ENCODE results near the gene DNAJC11.

Gene DNAJC11

GRCh38 chr1:6621429-6622391, 79.9 kb downstream of the DNAJC11 start:
- Histone ChIP-seq H3K36me3 (ENCODE audit: insufficient read depth, low read length) (peaks cover 46% of the 10 kb centered on the region), H3K9me3 (ENCODE audit: low read length) (no peaks in the 10 kb centered on the region), H3K27me3 (ENCODE audit: control insufficient read depth in 1 of 2, insufficient read depth in 2 of 2, low read length in 2 of 2) (no peaks in the 10 kb centered on the region), H3K4me1 (ENCODE audit: insufficient read depth, low read length) (peaks cover 19% of the 10 kb centered on the region), H3K4me3 (ENCODE audit: low read depth in 1 of 2, low read length in 2 of 2) (no peak overlapping the region), H3K9ac (ENCODE audit: low read length) (no peak overlapping the region), H3K27ac (ENCODE audit: low read depth, low read length) (no peak overlapping the region)

GRCh38 chr1:6619045-6619444, 82.6 kb downstream of the DNAJC11 start:
- H3K4me3 ChIP-seq (ENCODE audit: low read depth in 1 of 2, low read length in 2 of 2) = no peak overlapping the region
- H3K27ac ChIP-seq (ENCODE audit: low read depth, low read length) = no peak overlapping the region
- H3K4me1 ChIP-seq (ENCODE audit: insufficient read depth, low read length) = peaks cover 18% of the 10 kb centered on the region
- H3K9ac ChIP-seq (ENCODE audit: low read length) = no peak overlapping the region
- H3K27me3 ChIP-seq (ENCODE audit: control insufficient read depth in 1 of 2, insufficient read depth in 2 of 2, low read length in 2 of 2) = no peaks in the 10 kb centered on the region
- peaks cover 46% of the 10 kb centered on the region for H3K36me3 ChIP-seq (ENCODE audit: insufficient read depth, low read length)
- no peaks in the 10 kb centered on the region for H3K9me3 ChIP-seq (ENCODE audit: low read length)

GRCh38 chr1:6614929-6615785, 86.5 kb downstream of the DNAJC11 start:
- no peaks in the 10 kb centered on the region for H3K27me3 ChIP-seq (ENCODE audit: control insufficient read depth in 1 of 2, insufficient read depth in 2 of 2, low read length in 2 of 2)
- H3K36me3 ChIP-seq (ENCODE audit: insufficient read depth, low read length) = peaks cover 17% of the 10 kb centered on the region
- peak overlapping the region; percentile 61 to 83 for H3K4me3 ChIP-seq (ENCODE audit: low read depth in 1 of 2, low read length in 2 of 2)
- peak overlapping the region; percentile 86 for H3K27ac ChIP-seq (ENCODE audit: low read depth, low read length)
- H3K9me3 ChIP-seq (ENCODE audit: low read length) = no peaks in the 10 kb centered on the region
- H3K9ac ChIP-seq (ENCODE audit: low read length) = peak overlapping the region; percentile 34
- H3K4me1 ChIP-seq (ENCODE audit: insufficient read depth, low read length) = peaks cover 33% of the 10 kb centered on the region

GRCh38 chr1:6614019-6614928, 87.3 kb downstream of the DNAJC11 start:
- H3K4me1 ChIP-seq (ENCODE audit: insufficient read depth, low read length) = peaks cover 37% of the 10 kb centered on the region
- H3K27ac ChIP-seq (ENCODE audit: low read depth, low read length) = peak overlapping the region; percentile 99
- H3K27me3 ChIP-seq (ENCODE audit: control insufficient read depth in 1 of 2, insufficient read depth in 2 of 2, low read length in 2 of 2) = no peaks in the 10 kb centered on the region
- H3K4me3 ChIP-seq (ENCODE audit: low read depth in 1 of 2, low read length in 2 of 2) = peak overlapping the region; percentile 50 to 68
- H3K9ac ChIP-seq (ENCODE audit: low read length) = no peak overlapping the region
- H3K36me3 ChIP-seq (ENCODE audit: insufficient read depth, low read length) = peaks cover 8% of the 10 kb centered on the region
- H3K9me3 ChIP-seq (ENCODE audit: low read length) = no peaks in the 10 kb centered on the region

GRCh38 chr1:6613361-6614018, 88.1 kb downstream of the DNAJC11 start, which contains the start of gene PHF13:
PHF13 (plus strand) TSS chr1:6613731; CDS start chr1:6614067, 336 bp downstream.
- Histone ChIP-seq H3K27ac (ENCODE audit: low read depth, low read length) (peak within 1 kb of the TSS; percentile 99), H3K36me3 (ENCODE audit: insufficient read depth, low read length) (peaks cover 8% of the 10 kb centered on the region), H3K27me3 (ENCODE audit: control insufficient read depth in 1 of 2, insufficient read depth in 2 of 2, low read length in 2 of 2) (no peaks in the 10 kb centered on the region), H3K9ac (ENCODE audit: low read length) (peak within 1 kb of the TSS; percentile 97), H3K4me3 (ENCODE audit: low read depth in 1 of 2, low read length in 2 of 2) (peak within 1 kb of the TSS; percentile 88 to 91), H3K9me3 (ENCODE audit: low read length) (no peaks in the 10 kb centered on the region), H3K4me1 (ENCODE audit: insufficient read depth, low read length) (peaks cover 39% of the 10 kb centered on the region)

- H3K27me3 ChIP-seq (ENCODE audit: control insufficient read depth in 1 of 2, insufficient read depth in 2 of 2, low read length in 2 of 2) = no peaks in the 10 kb centered on the region
- peaks cover 39% of the 10 kb centered on the region for H3K4me1 ChIP-seq (ENCODE audit: insufficient read depth, low read length)
- no peaks in the 10 kb centered on the region for H3K9me3 ChIP-seq (ENCODE audit: low read length)
- H3K4me3 ChIP-seq (ENCODE audit: low read depth in 1 of 2, low read length in 2 of 2) = peak overlapping the region; percentile 88 to 91
- H3K36me3 ChIP-seq (ENCODE audit: insufficient read depth, low read length) = peaks cover 5% of the 10 kb centered on the region
- H3K9ac ChIP-seq (ENCODE audit: low read length) = peak overlapping the region; percentile 97
- H3K27ac ChIP-seq (ENCODE audit: low read depth, low read length) = peak overlapping the region; percentile 96
These were observed 88.8 kb downstream of the DNAJC11 start for GRCh38 chr1:6612641-6613360.

DNA sequence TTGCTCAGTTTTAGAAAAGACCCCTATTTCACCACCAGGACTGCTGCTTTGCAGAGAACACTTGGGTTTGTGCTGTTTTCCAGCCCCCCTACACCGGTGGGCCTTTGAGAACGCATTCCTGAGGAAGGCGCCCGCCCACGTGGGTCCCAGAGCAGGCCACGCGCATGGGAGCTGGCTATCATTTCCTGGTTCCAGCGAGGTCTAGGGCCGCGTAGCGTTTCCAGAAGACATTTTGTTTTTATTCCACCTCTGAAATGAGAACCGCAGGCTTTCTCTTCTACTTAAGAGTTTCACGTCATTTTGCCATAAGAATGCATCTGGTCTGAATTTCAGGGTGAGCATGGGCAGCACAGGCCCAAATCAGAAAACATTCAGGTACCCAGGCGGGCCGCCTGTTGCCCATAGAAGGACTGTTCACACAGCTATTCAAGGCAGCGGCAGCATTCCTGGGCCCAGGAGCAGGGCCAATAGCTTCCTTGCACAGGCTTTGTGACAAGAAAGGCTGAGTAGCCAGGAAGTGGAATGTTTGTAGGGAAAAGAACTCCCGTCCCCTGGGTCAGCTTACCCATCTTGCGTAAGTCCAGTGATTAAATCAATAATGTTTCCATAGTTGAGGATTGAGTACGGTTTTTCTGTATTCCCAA, 97.6 kb downstream of the DNAJC11 start:
- Histone ChIP-seq H3K9ac (ENCODE audit: low read length) (peak overlapping the region; percentile 81), H3K27ac (ENCODE audit: low read depth, low read length) (peak overlapping the region; percentile 99), H3K36me3 (ENCODE audit: insufficient read depth, low read length) (peaks cover 5% of the 10 kb centered on the region), H3K27me3 (ENCODE audit: control insufficient read depth in 1 of 2, insufficient read depth in 2 of 2, low read length in 2 of 2) (no peaks in the 10 kb centered on the region), H3K9me3 (ENCODE audit: low read length) (no peaks in the 10 kb centered on the region), H3K4me3 (ENCODE audit: low read depth in 1 of 2, low read length in 2 of 2) (peak overlapping the region; percentile 48 to 69), H3K4me1 (ENCODE audit: insufficient read depth, low read length) (peaks cover 29% of the 10 kb centered on the region)

GRCh38 chr1:6603238-6603914, 98.2 kb downstream of the DNAJC11 start:
- Histone ChIP-seq H3K9me3 (ENCODE audit: low read length) (no peaks in the 10 kb centered on the region), H3K9ac (ENCODE audit: low read length) (peak overlapping the region; percentile 81), H3K4me3 (ENCODE audit: low read depth in 1 of 2, low read length in 2 of 2) (peak overlapping the region; percentile 48 to 69), H3K36me3 (ENCODE audit: insufficient read depth, low read length) (peaks cover 10% of the 10 kb centered on the region), H3K27me3 (ENCODE audit: control insufficient read depth in 1 of 2, insufficient read depth in 2 of 2, low read length in 2 of 2) (no peaks in the 10 kb centered on the region), H3K4me1 (ENCODE audit: insufficient read depth, low read length) (peaks cover 34% of the 10 kb centered on the region), H3K27ac (ENCODE audit: low read depth, low read length) (peak overlapping the region; percentile 99)

DNA sequence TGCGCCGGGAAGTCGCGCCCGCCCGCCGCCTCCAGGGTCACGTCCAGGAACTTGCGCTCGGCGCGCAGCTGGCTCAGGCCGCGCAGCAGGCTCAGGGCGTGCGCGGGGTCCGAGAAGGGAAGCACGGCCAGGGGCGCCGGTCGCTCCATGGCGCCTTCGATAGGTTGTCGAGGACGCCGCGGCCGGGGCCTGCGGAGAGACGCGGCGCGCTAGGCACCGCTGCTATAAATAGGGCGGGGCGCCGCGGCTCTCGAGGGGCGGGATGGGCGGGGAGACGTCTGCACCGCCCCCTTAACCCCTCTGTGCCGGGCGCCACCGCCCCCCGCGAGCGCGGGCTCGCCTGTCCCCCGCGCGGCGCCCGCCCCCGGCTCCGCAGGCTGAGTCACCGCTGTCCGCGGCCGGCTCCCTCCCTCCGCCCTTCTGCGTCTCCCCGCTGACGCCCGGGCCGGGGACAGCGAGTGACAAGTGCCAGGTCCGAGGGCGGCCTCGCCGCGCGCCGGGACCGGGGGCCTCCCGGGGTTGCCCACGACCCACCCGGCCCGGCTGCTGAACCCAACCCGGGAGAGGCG, 98.9 kb downstream of the DNAJC11 start, which contains the start of gene KLHL21:
KLHL21 (minus strand) TSS at position 201 of the 569 bp plus-strand sequence; CDS start at position 149, 52 bp downstream.
- Histone ChIP-seq H3K27ac (ENCODE audit: low read depth, low read length) (peak within 1 kb of the TSS; percentile 99), H3K27me3 (ENCODE audit: control insufficient read depth in 1 of 2, insufficient read depth in 2 of 2, low read length in 2 of 2) (no peaks in the 10 kb centered on the region), H3K4me3 (ENCODE audit: low read depth in 1 of 2, low read length in 2 of 2) (peak within 1 kb of the TSS; percentile 96 to 100), H3K4me1 (ENCODE audit: insufficient read depth, low read length) (peaks cover 40% of the 10 kb centered on the region), H3K9me3 (ENCODE audit: low read length) (no peaks in the 10 kb centered on the region), H3K36me3 (ENCODE audit: insufficient read depth, low read length) (peaks cover 17% of the 10 kb centered on the region), H3K9ac (ENCODE audit: low read length) (peak within 1 kb of the TSS; percentile 92)

All from muscle layer of colon (tissue), 2 donors.